Right atrium auricular region (tissue), 2 donors: Measurements from ENCODE around the gene SAFB. TPM values are rescaled to one million over a fixed set of nuclear protein-coding genes. Genes with fewer than 3 reads are reported as not detected.
"Not testable (repeated sequence)": the region's sequence is repeated elsewhere in the genome, so short reads cannot be mapped to it uniquely, and the experiment has no call there.

Source experiments
- DNase-seq: peaks from one replicate; pipeline ENCODE4 v3.0.0-alpha.2; 2019; ENCODE audit warnings: low spot score
- H3K27ac ChIP-seq, 2 donors: fragments of 200-600 bp; sonication (generic); 1 replicate in 1 of 2; 2 replicates in 1 of 2; pipeline ENCODE4 v1.5.1; 2016 to 2019
- H3K27me3 ChIP-seq, 2 donors: fragments of 200-600 bp; sonication (generic); one replicate each; pipeline versions ENCODE4 v1.5.1 to v1.6.0; 2017 to 2019
- H3K36me3 ChIP-seq: fragments of 200-600 bp; sonication (generic); one replicate; pipeline ENCODE4 v1.5.1; 2016
- H3K4me1 ChIP-seq, 2 donors: fragments of 200-600 bp; sonication (generic); one replicate each; pipeline versions ENCODE4 v1.5.1 to v1.6.0; 2017 to 2019
- H3K4me3 ChIP-seq, 2 donors: fragments of 200-600 bp; sonication (generic); 1 replicate in 1 of 2; 2 replicates in 1 of 2; pipeline ENCODE4 v1.5.1; 2017 to 2019; ENCODE audit warnings: mild to moderate bottlenecking in 1 of 2, moderate library complexity in 1 of 2
- H3K9me3 ChIP-seq, 2 donors: fragments of 200-600 bp; sonication (generic); one replicate each; pipeline ENCODE4 v1.5.1; 2019
- CTCF ChIP-seq, 2 donors: fragments of 200-600 bp; sonication (generic); IDR thresholded peaks; one replicate each; pipeline ENCODE4 v1.5.1; 2019; ENCODE audit warnings: antibody characterized with exemption in 2 of 2
- total RNA-seq, 2 donors: library from RNA; depleted of rRNA; stranded (reverse); fragments of >200 nt; gene quantifications; one replicate each; pipeline ENCODE4 v1.1.0, GENCODE V29; 2016

SAFB gene
- total RNA-seq, 2 donors from 2014 or later = 31.9 to 32.7 TPM

DNA sequence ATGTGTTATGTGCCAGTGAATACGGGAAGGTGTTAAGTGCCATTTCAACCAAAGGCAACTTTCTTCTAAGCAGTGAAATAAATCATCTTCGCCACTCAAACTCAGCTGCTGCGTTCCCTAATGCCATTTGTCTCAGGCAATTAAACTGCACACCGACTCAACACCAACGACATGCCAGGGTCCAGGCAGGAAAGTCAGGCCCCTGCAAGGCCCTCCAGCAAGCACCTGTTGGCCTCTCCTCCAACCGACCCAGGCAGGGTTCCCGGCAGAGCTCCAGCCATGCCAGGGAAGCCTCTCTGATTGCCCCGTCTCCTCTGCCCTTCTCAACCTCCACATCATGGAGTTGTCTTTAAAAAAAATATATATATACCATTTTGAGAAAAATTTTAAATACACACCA, 22.1 kb upstream of the SAFB start:
- Histone ChIP-seq H3K4me3 (no peak overlapping the region), H3K9me3 (no peaks in the 10 kb centered on the region), H3K27me3 (no peaks in the 10 kb centered on the region), H3K4me1 (no peaks in the 10 kb centered on the region), H3K27ac (no peak overlapping the region), H3K36me3 (peaks cover 93% of the 10 kb centered on the region)
- DNase-seq = no peak
- TF ChIP-seq CTCF (IDR thresholded peaks at IDR 0.05) = no peak

DNA sequence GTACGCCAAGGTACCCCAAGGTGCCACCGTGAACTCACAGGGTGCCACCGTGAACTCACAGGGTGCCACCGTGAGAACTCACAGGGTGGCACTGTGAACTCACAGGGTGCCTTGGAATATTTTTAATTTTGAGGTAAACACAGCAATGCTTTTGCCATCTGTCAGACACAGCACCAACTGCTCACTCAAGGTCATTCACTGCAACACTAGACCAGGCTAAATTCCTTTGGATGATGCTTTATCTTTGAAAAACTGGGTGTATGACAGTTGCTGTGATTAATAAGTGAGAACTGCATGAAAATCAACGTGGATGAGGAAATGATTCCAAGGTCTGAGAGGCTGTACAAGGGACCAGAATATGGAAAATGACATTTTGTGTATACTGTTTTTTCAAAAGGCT, 19.3 kb upstream of the SAFB start:
- Histone ChIP-seq H3K36me3 (peaks cover 92% of the 10 kb centered on the region), H3K27ac (no peak overlapping the region), H3K4me1 (peaks cover 0 to 5% of the 10 kb centered on the region in 2 donors), H3K27me3 (no peaks in the 10 kb centered on the region), H3K4me3 (no peak overlapping the region), H3K9me3 (no peaks in the 10 kb centered on the region)
- DNase-seq = no peak
- no peak for TF ChIP-seq CTCF (IDR thresholded peaks at IDR 0.05)

- H3K4me1 ChIP-seq = peaks cover 0 to 5% of the 10 kb centered on the region in 2 donors
- peaks cover 92% of the 10 kb centered on the region for H3K36me3 ChIP-seq
- no peak overlapping the region for H3K27ac ChIP-seq
- DNase-seq = no peak
- H3K9me3 ChIP-seq = no peaks in the 10 kb centered on the region
- H3K4me3 ChIP-seq = no peak overlapping the region
- TF ChIP-seq CTCF (IDR thresholded peaks at IDR 0.05) = no peak
- no peaks in the 10 kb centered on the region for H3K27me3 ChIP-seq
Measured at GRCh38 chr19:5605362-5605761, 17.5 kb upstream of the SAFB start.

- TF ChIP-seq CTCF (IDR thresholded peaks at IDR 0.05) = no peak
- H3K36me3 ChIP-seq = peaks cover 83% of the 10 kb centered on the region
- no peak for DNase-seq
- H3K9me3 ChIP-seq = no peaks in the 10 kb centered on the region
- no peak overlapping the region for H3K4me3 ChIP-seq
- peaks cover 0 to 5% of the 10 kb centered on the region in 2 donors for H3K4me1 ChIP-seq
- H3K27me3 ChIP-seq = no peaks in the 10 kb centered on the region
- peak overlapping the region in 1 of 2 donors; percentile 20 for H3K27ac ChIP-seq
Measured at GRCh38 chr19:5607318-5608275, 15.3 kb upstream of the SAFB start.

GRCh38 chr19:5608291-5608690, 14.6 kb upstream of the SAFB start:
- H3K4me3 ChIP-seq = no peak overlapping the region
- TF ChIP-seq CTCF (IDR thresholded peaks at IDR 0.05) = no peak
- DNase-seq = no peak
- H3K36me3 ChIP-seq = peaks cover 83% of the 10 kb centered on the region
- H3K27ac ChIP-seq = peak overlapping the region in 1 of 2 donors; percentile 18
- peaks cover 0 to 5% of the 10 kb centered on the region in 2 donors for H3K4me1 ChIP-seq
- H3K27me3 ChIP-seq = no peaks in the 10 kb centered on the region
- H3K9me3 ChIP-seq = no peaks in the 10 kb centered on the region

DNA sequence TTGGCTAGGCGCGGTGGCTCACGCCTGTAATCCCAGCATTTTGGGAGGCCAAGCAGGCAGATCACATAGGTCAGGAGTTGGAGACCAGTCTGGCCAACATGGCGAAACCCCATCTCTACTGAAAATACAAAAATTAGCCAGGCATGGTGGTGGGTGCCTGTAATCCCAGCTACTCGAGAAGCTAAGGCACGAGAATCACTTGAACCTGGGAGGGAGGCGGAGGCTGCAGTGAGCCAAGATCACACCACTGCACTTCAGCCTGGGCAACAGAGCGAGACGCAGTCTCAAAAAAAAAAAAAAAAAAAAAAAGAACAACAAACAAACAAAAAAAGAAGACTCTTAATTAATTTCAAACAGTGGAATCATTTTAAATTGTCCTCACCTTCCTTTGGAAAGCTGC, 14.1 kb upstream of the SAFB start:
- H3K4me1 ChIP-seq, DNase-seq, H3K9me3 ChIP-seq, H3K4me3 ChIP-seq, H3K27me3 ChIP-seq: not testable (repeated sequence)
- Histone ChIP-seq H3K36me3 (peaks cover 83% of the 10 kb centered on the region), H3K27ac (peak overlapping the region in 1 of 2 donors; percentile 18)
